ENCODE measurements around the gene CEL. TPM values are rescaled to one million over a fixed set of nuclear protein-coding genes. Genes with fewer than 3 reads are reported as not detected.
A peak's percentile ranks its signal among the peaks of the same experiment; 100 is the strongest.

Gene CEL
- total RNA-seq, 2 experiments from 2014 or later = 2.3 to 2.8 TPM

DNA sequence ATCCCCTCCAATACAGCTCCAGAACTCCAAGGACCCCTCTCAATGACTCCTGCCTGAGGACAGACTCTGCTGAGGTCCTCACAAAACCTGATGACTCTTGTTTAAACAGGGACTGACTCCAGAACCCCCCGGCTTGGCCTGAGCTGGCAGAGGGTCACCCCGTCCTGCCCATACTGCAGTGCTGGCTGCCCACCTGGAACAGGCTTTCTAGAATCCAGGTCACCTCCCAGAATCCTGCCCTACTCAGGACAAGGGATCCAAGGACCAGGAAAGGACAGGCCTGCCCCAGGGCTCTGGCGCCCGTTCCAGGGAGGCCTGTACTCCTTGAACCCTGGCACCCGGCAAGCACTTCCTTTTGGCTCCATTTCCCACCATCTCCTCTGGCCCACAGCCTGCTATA lies 37.1 kb downstream of the CEL start:
- no peak for DNase-seq
- Mint-ChIP-seq H3K27me3 (no peaks in the 10 kb centered on the region), H3K9me3 (peaks cover 16% of the 10 kb centered on the region), H3K36me3 (peaks cover 55% of the 10 kb centered on the region), H3K4me1 (no peaks in the 10 kb centered on the region), H3K4me3 (no peak overlapping the region), H3K27ac (no peak overlapping the region)

- Mint-ChIP-seq H3K4me1 (no peaks in the 10 kb centered on the region), H3K9me3 (peaks cover 16% of the 10 kb centered on the region), H3K36me3 (peaks cover 54% of the 10 kb centered on the region), H3K27me3 (no peaks in the 10 kb centered on the region), H3K27ac (no peak overlapping the region), H3K4me3 (no peak overlapping the region)
- DNase-seq = no peak
These were observed 38.1 kb downstream of the CEL start for GRCh38 chr9:133099726-133100505.

DNA sequence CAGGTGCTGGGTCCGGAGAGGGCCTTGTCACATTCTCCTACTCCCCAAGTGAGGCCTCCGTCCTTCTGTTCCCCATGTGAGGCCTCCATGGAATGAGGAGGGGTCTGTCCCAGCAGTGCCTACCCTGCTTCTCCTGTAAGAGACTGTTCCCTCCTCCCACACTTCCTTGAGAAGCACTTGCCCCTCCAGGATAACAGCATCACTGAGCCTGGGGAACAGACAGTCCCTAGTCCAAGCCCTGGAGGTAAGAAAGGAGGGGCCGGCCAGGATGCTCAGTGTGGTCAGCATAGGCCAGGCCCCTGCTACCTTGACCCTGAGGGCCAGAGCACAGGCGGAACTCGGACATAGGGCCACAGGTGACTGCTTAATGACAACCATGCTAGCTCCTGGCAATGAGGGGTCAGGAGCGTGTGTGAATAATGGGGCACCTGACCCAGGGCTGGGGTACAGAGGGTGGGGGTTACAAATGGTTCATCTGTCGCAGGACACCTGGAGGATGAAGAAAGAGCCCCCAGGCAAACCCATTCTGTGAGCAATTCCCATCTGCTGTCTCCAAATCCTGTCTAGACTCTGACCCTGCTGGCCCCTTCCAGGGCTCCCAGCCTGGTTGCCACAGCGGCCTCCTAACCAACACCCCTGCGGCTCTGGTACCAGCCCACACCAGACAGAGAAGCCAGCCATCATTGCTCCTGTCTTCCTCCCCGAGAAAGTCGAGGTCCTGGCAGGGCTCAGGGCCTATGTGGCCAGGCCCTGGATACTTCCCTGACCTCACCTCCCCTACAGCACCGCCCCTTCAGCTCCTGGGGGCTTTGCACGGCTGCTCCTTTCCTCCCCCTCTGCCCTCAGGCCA lies 39.0 kb downstream of the CEL start:
- no peaks in the 10 kb centered on the region for H3K27me3 Mint-ChIP-seq
- no peak for DNase-seq
- no peak overlapping the region for H3K27ac Mint-ChIP-seq
- H3K4me3 Mint-ChIP-seq = no peak overlapping the region
- H3K36me3 Mint-ChIP-seq = peaks cover 53% of the 10 kb centered on the region
- H3K9me3 Mint-ChIP-seq = peaks cover 13% of the 10 kb centered on the region
- H3K4me1 Mint-ChIP-seq = no peaks in the 10 kb centered on the region

- H3K27ac Mint-ChIP-seq = no peak overlapping the region
- H3K4me3 Mint-ChIP-seq = no peak overlapping the region
- H3K27me3 Mint-ChIP-seq = no peaks in the 10 kb centered on the region
- H3K36me3 Mint-ChIP-seq = peaks cover 48% of the 10 kb centered on the region
- peaks cover 5% of the 10 kb centered on the region for H3K9me3 Mint-ChIP-seq
- DNase-seq = no peak
- H3K4me1 Mint-ChIP-seq = no peaks in the 10 kb centered on the region
These were observed 39.8 kb downstream of the CEL start for GRCh38 chr9:133101356-133102189.

DNA sequence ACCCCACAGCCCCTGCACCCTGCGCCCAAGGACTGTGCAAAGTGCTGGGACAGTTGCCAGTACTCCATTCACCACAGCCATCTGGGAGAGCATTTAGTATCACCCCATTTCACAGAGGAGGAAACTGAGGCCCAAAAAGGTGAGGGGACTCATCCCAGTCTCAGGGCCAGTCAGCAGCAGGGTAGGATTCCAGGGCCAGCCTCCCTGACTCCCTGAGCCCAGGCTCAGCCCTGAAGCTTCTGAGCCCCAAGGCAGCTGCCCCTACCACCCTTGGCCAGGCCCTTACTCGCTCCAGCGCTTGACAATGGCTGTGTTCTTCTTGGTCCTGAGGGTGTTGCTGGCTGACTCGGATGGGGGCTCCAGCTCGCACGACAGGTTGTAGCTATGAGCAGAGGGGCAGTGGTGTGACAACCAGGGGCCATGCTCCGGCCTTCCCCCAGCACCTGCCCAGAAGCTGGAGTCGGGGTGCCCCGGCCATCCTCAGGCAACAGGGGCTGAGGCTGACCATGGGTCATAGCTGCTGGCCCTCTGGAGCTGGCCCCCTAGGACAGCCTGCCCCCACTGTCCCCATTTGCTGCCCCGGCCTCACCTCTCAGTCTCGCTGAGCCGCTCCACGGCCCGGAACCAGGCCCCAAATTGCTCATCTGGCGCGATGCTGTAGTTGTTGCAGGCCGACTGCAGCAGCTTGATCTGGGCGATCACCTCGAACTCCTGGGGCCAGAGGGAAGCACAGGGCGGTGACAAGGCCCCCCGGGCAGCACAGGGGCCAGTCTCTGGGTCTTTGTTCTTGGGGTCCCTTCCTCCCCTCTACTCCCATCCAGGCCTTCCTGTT lies 40.6 kb downstream of the CEL start:
- peaks cover 42% of the 10 kb centered on the region for H3K36me3 Mint-ChIP-seq
- DNase-seq = no peak

GRCh38 chr9:133103183-133103986 lies 41.6 kb downstream of the CEL start:
- Mint-ChIP-seq H3K27me3 (no peaks in the 10 kb centered on the region), H3K27ac (no peak overlapping the region), H3K4me1 (no peaks in the 10 kb centered on the region), H3K36me3 (peaks cover 32% of the 10 kb centered on the region), H3K4me3 (no peak overlapping the region), H3K9me3 (no peaks in the 10 kb centered on the region)
- peak; percentile 36 for DNase-seq

More for the DNA sequence above, 40.6 kb downstream of the CEL start:
- H3K4me3 Mint-ChIP-seq = no peak overlapping the region
- peaks cover 3% of the 10 kb centered on the region for H3K9me3 Mint-ChIP-seq
- no peaks in the 10 kb centered on the region for H3K27me3 Mint-ChIP-seq
- H3K4me1 Mint-ChIP-seq = no peaks in the 10 kb centered on the region
- H3K27ac Mint-ChIP-seq = no peak overlapping the region

DNA sequence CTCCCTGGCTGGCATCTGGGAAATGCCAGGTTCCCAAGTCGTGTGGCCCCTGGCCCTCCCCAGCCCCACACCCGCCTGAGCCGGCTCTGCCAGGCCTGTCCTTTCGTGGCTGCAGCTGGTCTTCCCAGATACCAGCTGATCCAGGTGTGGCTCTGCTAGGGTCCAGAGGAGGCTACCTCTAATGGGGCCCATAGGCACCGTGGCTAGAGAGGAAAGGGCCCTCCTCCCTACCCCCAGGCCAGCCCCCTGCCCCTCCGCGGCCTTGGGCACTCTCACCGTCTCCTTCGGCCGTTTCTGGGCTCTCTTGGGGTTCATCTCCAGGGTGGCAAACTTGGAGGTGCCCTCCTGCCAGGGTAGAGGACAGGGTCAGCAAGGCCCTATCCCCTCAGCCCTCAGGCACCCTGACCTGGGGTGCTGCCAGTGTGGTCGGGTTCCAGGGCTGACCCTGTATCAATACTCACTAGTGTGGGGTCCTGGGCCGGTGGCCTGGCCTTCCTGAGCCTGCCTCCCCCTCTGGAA lies 42.3 kb downstream of the CEL start:
- peaks cover 25% of the 10 kb centered on the region for H3K36me3 Mint-ChIP-seq
- H3K4me1 Mint-ChIP-seq = no peaks in the 10 kb centered on the region
- no peaks in the 10 kb centered on the region for H3K27me3 Mint-ChIP-seq
- no peak overlapping the region for H3K27ac Mint-ChIP-seq
- H3K9me3 Mint-ChIP-seq = no peaks in the 10 kb centered on the region
- no peak overlapping the region for H3K4me3 Mint-ChIP-seq
- DNase-seq = no peak

GRCh38 chr9:133104718-133105460 lies 43.1 kb downstream of the CEL start:
- Mint-ChIP-seq H3K9me3 (no peaks in the 10 kb centered on the region), H3K27ac (no peak overlapping the region), H3K36me3 (peaks cover 19% of the 10 kb centered on the region), H3K27me3 (no peaks in the 10 kb centered on the region), H3K4me1 (no peaks in the 10 kb centered on the region), H3K4me3 (no peak overlapping the region)
- DNase-seq = no peak

GRCh38 chr9:133105461-133105770 lies 43.6 kb downstream of the CEL start:
- no peak for DNase-seq
- Mint-ChIP-seq H3K36me3 (peaks cover 17% of the 10 kb centered on the region), H3K4me3 (no peak overlapping the region), H3K9me3 (no peaks in the 10 kb centered on the region), H3K27me3 (no peaks in the 10 kb centered on the region), H3K27ac (no peak overlapping the region), H3K4me1 (peaks cover 4% of the 10 kb centered on the region)

GRCh38 chr9:133106511-133107244 lies 44.9 kb downstream of the CEL start:
- H3K4me3 Mint-ChIP-seq = no peak overlapping the region
- H3K9me3 Mint-ChIP-seq = no peaks in the 10 kb centered on the region
- no peak overlapping the region for H3K27ac Mint-ChIP-seq

GRCh38 chr9:133107245-133107722 lies 45.5 kb downstream of the CEL start:
- Mint-ChIP-seq H3K27ac (no peak overlapping the region), H3K4me1 (peaks cover 4% of the 10 kb centered on the region), H3K9me3 (no peaks in the 10 kb centered on the region), H3K27me3 (no peaks in the 10 kb centered on the region), H3K4me3 (no peak overlapping the region), H3K36me3 (peaks cover 11% of the 10 kb centered on the region)
- DNase-seq = no peak

More at GRCh38 chr9:133106511-133107244, 44.9 kb downstream of the CEL start:
- Mint-ChIP-seq H3K27me3 (no peaks in the 10 kb centered on the region), H3K4me1 (peaks cover 4% of the 10 kb centered on the region), H3K36me3 (peaks cover 11% of the 10 kb centered on the region)
- no peak for DNase-seq

DNA sequence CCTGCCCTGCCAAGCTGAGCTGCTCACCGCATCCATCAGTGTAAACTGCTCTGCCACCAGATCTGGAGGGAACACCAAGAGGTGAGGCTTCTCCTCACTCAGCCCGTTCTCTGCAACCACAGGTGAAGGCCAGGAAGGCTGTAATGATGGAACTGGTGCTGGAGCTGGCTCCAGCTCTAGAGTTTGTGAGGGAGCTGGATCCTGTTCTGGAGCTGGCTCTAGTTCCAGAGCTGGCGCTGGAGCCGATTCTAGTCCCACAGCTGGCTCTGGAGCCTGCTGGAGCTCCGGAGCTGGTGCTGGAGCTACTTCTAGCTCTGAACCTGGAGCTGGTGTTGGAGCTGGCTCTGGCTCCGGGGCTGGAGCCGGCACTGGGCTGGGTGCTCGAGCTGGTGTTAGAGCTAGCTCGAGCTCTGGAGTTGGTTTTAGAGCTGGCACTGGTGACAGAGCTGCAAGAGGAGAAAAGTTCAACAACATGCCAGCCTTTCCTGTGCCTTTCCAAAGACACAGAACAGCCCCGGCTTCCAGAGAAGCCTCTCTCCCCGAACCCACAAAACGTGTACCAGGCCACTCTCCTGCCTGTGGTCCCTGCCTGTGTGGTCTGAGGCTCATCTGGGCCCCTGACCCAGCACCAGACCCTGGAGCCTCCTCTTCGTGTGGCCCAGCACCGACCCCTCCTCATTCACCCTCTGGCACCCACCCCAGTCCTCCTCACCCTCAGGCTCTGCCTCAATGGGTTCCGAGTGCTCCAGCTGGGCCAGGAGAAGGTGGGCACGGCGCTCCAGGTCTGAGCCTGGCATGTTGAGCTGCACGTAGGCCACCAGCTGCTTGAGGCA lies 46.4 kb downstream of the CEL start:
- no peak overlapping the region for H3K4me3 Mint-ChIP-seq
- DNase-seq = no peak
- H3K4me1 Mint-ChIP-seq = peaks cover 10% of the 10 kb centered on the region
- H3K36me3 Mint-ChIP-seq = peaks cover 6% of the 10 kb centered on the region
- no peaks in the 10 kb centered on the region for H3K27me3 Mint-ChIP-seq
- H3K9me3 Mint-ChIP-seq = no peaks in the 10 kb centered on the region
- H3K27ac Mint-ChIP-seq = no peak overlapping the region
